Measurements from ENCODE around the gene UBL7.

DNA sequence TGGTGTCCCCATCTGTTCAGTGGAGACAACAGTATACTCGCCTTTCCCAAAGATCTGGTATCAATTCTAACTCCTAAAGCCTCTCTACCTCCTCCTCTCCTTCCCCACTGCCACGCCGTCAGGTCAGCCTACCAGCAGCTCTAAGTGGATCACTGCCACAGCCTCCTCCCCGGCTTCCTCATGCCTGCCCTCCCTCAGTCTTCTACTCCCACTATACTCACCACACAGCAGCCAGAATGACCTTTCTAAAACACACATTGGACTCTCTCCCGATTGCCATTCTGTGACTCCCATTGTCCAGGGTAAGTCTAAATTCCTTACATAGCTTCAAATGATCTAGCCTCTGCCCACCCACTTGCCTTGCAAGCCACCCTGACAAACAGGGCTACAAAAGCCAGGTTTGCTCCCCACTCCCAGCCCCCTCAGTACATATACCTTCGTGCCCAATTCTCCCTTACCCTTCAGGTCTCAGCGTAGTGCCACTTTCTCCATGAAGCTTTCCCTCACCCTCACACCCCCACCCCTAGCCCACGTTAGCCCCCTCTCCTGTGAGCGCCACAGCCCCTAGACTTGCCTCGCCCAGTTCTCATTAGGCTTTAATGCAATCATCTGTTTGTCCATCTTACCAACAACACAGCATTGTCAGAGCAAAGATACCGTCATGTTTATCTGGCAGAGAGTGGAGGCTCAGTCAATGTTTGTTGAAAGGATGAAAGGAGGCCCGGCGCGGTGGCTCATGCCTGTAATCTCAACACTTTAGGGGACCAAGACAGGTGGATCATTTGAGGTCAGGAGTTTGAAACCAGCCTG, 17.7 kb downstream of the UBL7 start:
- TF ChIP-seq, protein P1, sequence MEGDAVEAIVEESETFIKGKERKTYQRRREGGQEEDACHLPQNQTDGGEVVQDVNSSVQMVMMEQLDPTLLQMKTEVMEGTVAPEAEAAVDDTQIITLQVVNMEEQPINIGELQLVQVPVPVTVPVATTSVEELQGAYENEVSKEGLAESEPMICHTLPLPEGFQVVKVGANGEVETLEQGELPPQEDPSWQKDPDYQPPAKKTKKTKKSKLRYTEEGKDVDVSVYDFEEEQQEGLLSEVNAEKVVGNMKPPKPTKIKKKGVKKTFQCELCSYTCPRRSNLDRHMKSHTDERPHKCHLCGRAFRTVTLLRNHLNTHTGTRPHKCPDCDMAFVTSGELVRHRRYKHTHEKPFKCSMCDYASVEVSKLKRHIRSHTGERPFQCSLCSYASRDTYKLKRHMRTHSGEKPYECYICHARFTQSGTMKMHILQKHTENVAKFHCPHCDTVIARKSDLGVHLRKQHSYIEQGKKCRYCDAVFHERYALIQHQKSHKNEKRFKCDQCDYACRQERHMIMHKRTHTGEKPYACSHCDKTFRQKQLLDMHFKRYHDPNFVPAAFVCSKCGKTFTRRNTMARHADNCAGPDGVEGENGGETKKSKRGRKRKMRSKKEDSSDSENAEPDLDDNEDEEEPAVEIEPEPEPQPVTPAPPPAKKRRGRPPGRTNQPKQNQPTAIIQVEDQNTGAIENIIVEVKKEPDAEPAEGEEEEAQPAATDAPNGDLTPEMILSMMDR (IDR thresholded peaks at IDR 0.05 in 2 of 3, conservative IDR thresholded peaks at IDR 0.05 in 1 of 3; ENCODE audit: control insufficient read depth in 2 of 3, extremely low read depth in 1 of 3, insufficient read depth in 1 of 3, low read depth in 3 of 3, low read length in 3 of 3): no peak
- TF ChIP-seq EGR1 (IDR thresholded peaks at IDR 0.05; ENCODE audit: borderline replicate concordance in 1 of 2, low read depth in 2 of 2, low read length in 2 of 2) (no peak), RFX5 (IDR thresholded peaks at IDR 0.05; ENCODE audit: low read depth, low read length) (no peak)

Measured in GM12878 (cell line).